NCI-H1048 (cell line): ENCODE measurements around the gene TXNDC16.
"Not testable (repeated sequence)": the region's sequence is repeated elsewhere in the genome, so short reads cannot be mapped to it uniquely, and the experiment has no call there.

Experiments
- DNase-seq: peaks from one replicate; lab custom pipeline; 2025; lab: John Stamatoyannopoulos, UW

TXNDC16 gene

GRCh38 chr14:52552063-52552988 is at the start of gene TXNDC16, which contains the start of gene GPR137C:
Gene TXNDC16, minus strand, starts transcription at chr14:52552505. Its CDS starts 8,948 bp downstream, at chr14:52543557.
Gene GPR137C, plus strand, starts transcription at chr14:52552836. Its CDS starts 312 bp downstream, at chr14:52553148.
- DNase-seq, result peak; percentile 98

- no peak for DNase-seq
Measured at GRCh38 chr14:52599974-52600373, 47.7 kb upstream of the TXNDC16 start.

- DNase-seq, result no peak
Measured at GRCh38 chr14:52598568-52598967, 46.3 kb upstream of the TXNDC16 start.

GRCh38 chr14:52596861-52597260 is 44.6 kb upstream of the TXNDC16 start:
- DNase-seq, result no peak

- no peak for DNase-seq
Measured at GRCh38 chr14:52596320-52596719, 44.0 kb upstream of the TXNDC16 start.

GRCh38 chr14:52590318-52590717 is 38.0 kb upstream of the TXNDC16 start:
- DNase-seq, result no peak

GRCh38 chr14:52589646-52590045 is 37.3 kb upstream of the TXNDC16 start:
- no peak for DNase-seq

GRCh38 chr14:52583544-52583943 is 31.2 kb upstream of the TXNDC16 start:
- no peak for DNase-seq

- DNase-seq, result no peak
Measured at GRCh38 chr14:52575858-52576257, 23.6 kb upstream of the TXNDC16 start.

- DNase-seq, result not testable (repeated sequence)
Measured at GRCh38 chr14:52568454-52568853, 16.1 kb upstream of the TXNDC16 start.

- no peak for DNase-seq
Measured at GRCh38 chr14:52563120-52563519, 10.8 kb upstream of the TXNDC16 start.

GRCh38 chr14:52558688-52559087 is 6.4 kb upstream of the TXNDC16 start:
- DNase-seq, result no peak

GRCh38 chr14:52553671-52554575 is 1.6 kb upstream of the TXNDC16 start:
- DNase-seq, result peak; percentile 71

- DNase-seq, result no peak
Measured at GRCh38 chr14:52553002-52553670, 831 bp upstream of the TXNDC16 start.

GRCh38 chr14:52551696-52552062 is 626 bp downstream of the TXNDC16 start:
- DNase-seq, result no peak

- DNase-seq, result no peak
Measured at GRCh38 chr14:52551205-52551604, 1.1 kb downstream of the TXNDC16 start.

- DNase-seq, result no peak
Measured at GRCh38 chr14:52550661-52551060, 1.6 kb downstream of the TXNDC16 start.

GRCh38 chr14:52547526-52547925 is 4.8 kb downstream of the TXNDC16 start:
- no peak for DNase-seq

- DNase-seq, result no peak
Measured at GRCh38 chr14:52547027-52547426, 5.3 kb downstream of the TXNDC16 start.

- no peak for DNase-seq
Measured at GRCh38 chr14:52546318-52546670, 6.0 kb downstream of the TXNDC16 start.

- DNase-seq, result no peak
Measured at GRCh38 chr14:52545584-52546317, 6.6 kb downstream of the TXNDC16 start.
